CD4-positive, alpha-beta T cell treated with Interleukin-15 for 4 hours (primary cell): ENCODE measurements around the gene PTTG1IP.
"Not testable (repeated sequence)": the region's sequence is repeated elsewhere in the genome, so short reads cannot be mapped to it uniquely, and the experiment has no call there.

Experiments
- DNase-seq: peaks from one replicate; pipeline ENCODE4 v3.0.0-alpha.2; 2020; ENCODE audit warnings: low spot score

Gene PTTG1IP

GRCh38 chr21:44881198-44881872, 7.8 kb upstream of the PTTG1IP start:
- no peak for DNase-seq

- DNase-seq: no peak
Observed at GRCh38 chr21:44880405-44881197, 7.1 kb upstream of the PTTG1IP start.

- DNase-seq: not testable (repeated sequence)
Observed at GRCh38 chr21:44879238-44879637, 5.7 kb upstream of the PTTG1IP start.

- DNase-seq: no peak
Observed at GRCh38 chr21:44878053-44878982, 4.8 kb upstream of the PTTG1IP start.

GRCh38 chr21:44876849-44877575, 3.5 kb upstream of the PTTG1IP start:
- no peak for DNase-seq

- DNase-seq: peak; percentile 48
Observed at GRCh38 chr21:44875316-44875700, 1.8 kb upstream of the PTTG1IP start.

- no peak for DNase-seq
Observed at GRCh38 chr21:44874497-44875315, 1.2 kb upstream of the PTTG1IP start.

GRCh38 chr21:44874240-44874496, 678 bp upstream of the PTTG1IP start:
- DNase-seq: no peak

- DNase-seq: no peak
Observed at GRCh38 chr21:44872649-44873355, 688 bp downstream of the PTTG1IP start.

- DNase-seq: no peak
Observed at GRCh38 chr21:44872323-44872648, 1.2 kb downstream of the PTTG1IP start.

- DNase-seq: peak; percentile 45
Observed at GRCh38 chr21:44871576-44872269, 1.8 kb downstream of the PTTG1IP start.

GRCh38 chr21:44870748-44871495, 2.6 kb downstream of the PTTG1IP start:
- DNase-seq: no peak

- DNase-seq: peak; percentile 52
Observed at GRCh38 chr21:44869781-44870747, 3.4 kb downstream of the PTTG1IP start.

GRCh38 chr21:44868707-44869106, 4.8 kb downstream of the PTTG1IP start:
- no peak for DNase-seq

- DNase-seq: peak; percentile 58
Observed at GRCh38 chr21:44867999-44868700, 5.3 kb downstream of the PTTG1IP start.

GRCh38 chr21:44867464-44867863, 6.0 kb downstream of the PTTG1IP start:
- DNase-seq: no peak

- DNase-seq: no peak
Observed at GRCh38 chr21:44866780-44867179, 6.7 kb downstream of the PTTG1IP start.
